CD14-positive monocyte (primary cell): ENCODE measurements around the gene EVC. TPM values are rescaled to one million over a fixed set of nuclear protein-coding genes. Genes with fewer than 3 reads are reported as not detected.
A peak's percentile ranks its signal among the peaks of the same experiment; 100 is the strongest.

Source experiments
- DNase-seq, 3 donors: peaks; one replicate each; pipeline ENCODE4 v3.0.0-alpha.2; 2011 to 2022
- H2AFZ ChIP-seq: 2 replicates; pipeline ENCODE4 v1.6.0; 2012; ENCODE audit warnings: mild to moderate bottlenecking, low read depth, low read length, inconsistent platforms; ENCODE audit not compliant: insufficient read depth, poor library complexity, severe bottlenecking
- H3K27ac ChIP-seq, 2 donors: 1 replicate in 1 of 2; 2 replicates in 1 of 2; pipeline ENCODE4 v1.5.1; 2012 to 2013; ENCODE audit warnings: low read length in 2 of 2, control low read depth in 1 of 2, inconsistent platforms in 1 of 2, low read depth in 1 of 2, mild to moderate bottlenecking in 1 of 2
- H3K27me3 ChIP-seq, 2 donors: one replicate each; pipeline versions ENCODE4 v1.6.0 to v1.6.1; 2011 to 2013; ENCODE audit warnings: low read length in 2 of 2; ENCODE audit not compliant: control insufficient read depth in 2 of 2, insufficient read depth in 2 of 2
- H3K36me3 ChIP-seq, 2 donors: replicated peaks in 1 of 2; 1 replicate in 1 of 2; 2 replicates in 1 of 2; pipeline versions ENCODE4 v1.5.1 to v1.6.1; 2012 to 2013; ENCODE audit warnings: low read length in 2 of 2, control low read depth in 1 of 2, inconsistent platforms in 1 of 2, mild to moderate bottlenecking in 1 of 2; ENCODE audit not compliant: insufficient read depth in 2 of 2, control insufficient read depth in 1 of 2
- H3K4me1 ChIP-seq, 2 donors: 1 replicate in 1 of 2; 2 replicates in 1 of 2; pipeline versions ENCODE4 v1.5.1 to v1.6.1; 2012 to 2013; ENCODE audit warnings: low read length in 2 of 2, control low read depth in 1 of 2, inconsistent platforms in 1 of 2, mild to moderate bottlenecking in 1 of 2, moderate library complexity in 1 of 2; ENCODE audit not compliant: insufficient read depth in 2 of 2, control insufficient read depth in 1 of 2
- H3K4me2 ChIP-seq: replicated peaks from 2 replicates; pipeline ENCODE3; 2012; ENCODE audit warnings: low read length, moderate library complexity, mild to moderate bottlenecking; ENCODE audit not compliant: poor library complexity, severe bottlenecking; ENCODE audit errors: extremely low read depth
- H3K4me3 ChIP-seq, 3 experiments: fragments of 200-600 bp in 1 of 3; sonication (generic) in 1 of 3; replicated peaks in 1 of 3; 1 replicate in 2 of 3; 2 replicates in 1 of 3; pipeline ENCODE4 v1.5.1; 2011 to 2013; ENCODE audit warnings: low read length in 3 of 3, mild to moderate bottlenecking in 3 of 3, control low read depth in 2 of 3, low read depth in 2 of 3, inconsistent platforms in 1 of 3, moderate library complexity in 1 of 3
- H3K79me2 ChIP-seq: 2 replicates; pipeline ENCODE4 v1.6.0; 2012; ENCODE audit warnings: mild to moderate bottlenecking, control low read depth, inconsistent platforms, low read length, moderate library complexity; ENCODE audit not compliant: insufficient read depth
- H3K9ac ChIP-seq: 2 replicates; pipeline ENCODE4 v1.6.0; 2017; ENCODE audit warnings: low read length, mild to moderate bottlenecking; ENCODE audit not compliant: insufficient read depth, poor library complexity, severe bottlenecking
- H3K9me3 ChIP-seq, 2 donors: replicated peaks in 1 of 2; 1 replicate in 1 of 2; 2 replicates in 1 of 2; pipeline versions ENCODE4 v1.5.1 to v1.6.1; 2012 to 2013; ENCODE audit warnings: low read length in 2 of 2, control low read depth in 1 of 2; ENCODE audit not compliant: control insufficient read depth in 1 of 2, insufficient read depth in 1 of 2
- H4K20me1 ChIP-seq: 2 replicates; pipeline ENCODE4 v1.6.0; 2012; ENCODE audit warnings: mild to moderate bottlenecking, low read length, control low read depth, moderate library complexity; ENCODE audit not compliant: insufficient read depth
- H3K27ac Mint-ChIP-seq, 7 donors: one replicate each; pipeline ENCODE4 v1.8.0; 2020; ENCODE audit warnings: mild to moderate bottlenecking in 7 of 7, mixed read lengths in 7 of 7, moderate library complexity in 6 of 7, inconsistent platforms in 2 of 7
- H3K27me3 Mint-ChIP-seq, 3 donors: one replicate each; pipeline ENCODE4 v1.8.0; 2021 to 2022; ENCODE audit warnings: low read depth in 3 of 3, mild to moderate bottlenecking in 3 of 3, mixed read lengths in 3 of 3, moderate library complexity in 3 of 3, inconsistent platforms in 1 of 3
- H3K36me3 Mint-ChIP-seq, 2 donors: one replicate each; pipeline ENCODE4 v1.8.0; 2020; ENCODE audit warnings: mixed read lengths in 2 of 2, inconsistent platforms in 1 of 2, mild to moderate bottlenecking in 1 of 2
- H3K4me1 Mint-ChIP-seq: one replicate; pipeline ENCODE4 v1.8.0; 2020; ENCODE audit warnings: mild to moderate bottlenecking, mixed read lengths
- H3K4me3 Mint-ChIP-seq, 2 donors: one replicate each; pipeline ENCODE4 v1.8.0; 2020; ENCODE audit warnings: mild to moderate bottlenecking in 2 of 2, mixed read lengths in 2 of 2, moderate library complexity in 1 of 2
- H3K9me3 Mint-ChIP-seq, 7 donors: one replicate each; pipeline ENCODE4 v1.8.0; 2020 to 2022; ENCODE audit warnings: mixed read lengths in 7 of 7, mild to moderate bottlenecking in 6 of 7, moderate library complexity in 6 of 7, inconsistent platforms in 2 of 7
- WGBS: methylation state at CpG from one replicate; pipeline ENCODE4 v1.1.5; 2013; ENCODE audit warnings: missing lambda C conversion rate; ENCODE audit not compliant: insufficient coverage; 5-methylcytosine and 5-hydroxymethylcytosine counted together
- intact Hi-C, 2 donors: fragments of 100-400 bp; cut with micrococcal nuclease; formaldehyde crosslinking; loops; one replicate each; pipeline versions ENCODE4 v1.15.0 to v1.15.1; 2023
- polyA plus RNA-seq, 3 donors: library from polyadenylated mRNA; depleted of rRNA in 1 of 3; unstranded in 2 of 3; stranded (reverse) in 1 of 3; fragments of 300-500 nt in 2 of 3; fragments of >200 nt in 1 of 3; fragmentation: Illumina TruSeq in 2 of 3; gene quantifications; 1 replicate in 2 of 3; 2 replicates in 1 of 3; pipeline ENCODE4 v1.2.3, GENCODE V29; 2012 to 2021
- TF ChIP-seq, protein P1 (sequence below): fragments of 200-600 bp; IDR thresholded peaks from one replicate; pipeline ENCODE4 v1.8.0; 2022; ENCODE audit warnings: antibody characterized with exemption, mild to moderate bottlenecking

The EVC gene
- polyA plus RNA-seq, 3 donors: 0.36 TPM; not detected in 2

DNA sequence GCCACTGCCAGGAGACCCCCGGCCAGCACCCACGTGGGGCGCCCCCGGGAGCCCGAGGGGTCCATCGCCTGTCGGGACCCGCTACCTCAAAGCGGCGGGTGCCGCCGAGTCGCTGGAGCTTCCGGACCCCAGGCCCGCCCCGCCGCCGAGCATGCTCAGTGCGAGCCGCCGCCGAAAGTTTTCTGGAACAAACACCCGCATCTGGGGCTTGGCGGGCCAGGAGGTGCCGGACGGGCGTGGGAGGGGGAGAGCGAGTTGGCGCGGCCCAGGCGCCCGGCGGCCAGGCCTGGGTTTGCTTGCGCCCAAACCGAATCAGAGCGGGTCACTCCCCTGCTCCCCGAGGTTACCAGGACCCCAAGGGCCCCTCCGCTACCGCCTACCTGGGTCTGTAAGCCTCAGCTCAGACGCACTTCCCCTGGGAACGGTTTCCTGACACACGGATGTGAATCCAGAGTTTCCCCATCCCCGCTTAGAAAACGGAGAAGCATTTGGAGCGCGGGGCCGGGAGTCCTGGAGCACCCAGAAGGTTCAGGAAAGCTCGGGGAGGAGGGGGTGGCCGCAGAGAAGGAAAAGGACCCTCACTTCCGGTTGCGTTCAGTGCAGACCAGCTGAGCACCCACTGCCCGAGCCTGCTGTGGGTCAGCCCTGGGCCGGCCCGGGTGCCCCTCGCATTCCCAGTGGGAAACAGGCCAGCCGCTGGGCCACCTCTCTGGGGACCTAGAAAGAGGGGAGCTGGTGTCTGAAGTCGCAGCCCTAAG lies 2.4 kb upstream of the EVC start, which contains the start of gene EVC2:
EVC2 (minus strand) TSS at position 111 of the 758 bp plus-strand sequence; CDS start at position 65, 46 bp downstream.
- peak within 1 kb of the TSS; percentile 75 for H2AFZ ChIP-seq
- peaks cover 26 to 52% of the 10 kb centered on the region in 2 donors for H3K27me3 ChIP-seq
- H3K9me3 Mint-ChIP-seq: peaks cover 0 to 18% (median 8%) of the 10 kb centered on the region in 7 donors
- H3K27me3 Mint-ChIP-seq: peaks cover 51 to 66% (median 55%) of the 10 kb centered on the region in 3 donors
- peaks cover 0 to 2% of the 10 kb centered on the region in 2 donors for H3K36me3 Mint-ChIP-seq
- H3K4me1 Mint-ChIP-seq: peaks cover 22% of the 10 kb centered on the region
- H3K27ac ChIP-seq: no peak within 1 kb of the TSS
- H3K9me3 ChIP-seq: peaks cover 0 to 5% of the 10 kb centered on the region in 2 donors
- H3K4me1 ChIP-seq: peaks cover 13 to 29% of the 10 kb centered on the region in 2 donors
- H3K9ac ChIP-seq: peak within 1 kb of the TSS; percentile 59
- H4K20me1 ChIP-seq: no peaks in the 10 kb centered on the region
- H3K4me3 Mint-ChIP-seq: peak within 1 kb of the TSS; percentile 37 to 82
- no peaks in the 10 kb centered on the region for H3K79me2 ChIP-seq
- H3K27ac Mint-ChIP-seq: no peak within 1 kb of the TSS
- 15% methylated on average over 53 of the region's 57 CpGs for WGBS
- peak within 1 kb of the TSS; percentile 60 for H3K4me2 ChIP-seq
- H3K4me3 ChIP-seq: peak within 1 kb of the TSS; percentile 30 to 69 (median 32)
- TF ChIP-seq, protein P1, sequence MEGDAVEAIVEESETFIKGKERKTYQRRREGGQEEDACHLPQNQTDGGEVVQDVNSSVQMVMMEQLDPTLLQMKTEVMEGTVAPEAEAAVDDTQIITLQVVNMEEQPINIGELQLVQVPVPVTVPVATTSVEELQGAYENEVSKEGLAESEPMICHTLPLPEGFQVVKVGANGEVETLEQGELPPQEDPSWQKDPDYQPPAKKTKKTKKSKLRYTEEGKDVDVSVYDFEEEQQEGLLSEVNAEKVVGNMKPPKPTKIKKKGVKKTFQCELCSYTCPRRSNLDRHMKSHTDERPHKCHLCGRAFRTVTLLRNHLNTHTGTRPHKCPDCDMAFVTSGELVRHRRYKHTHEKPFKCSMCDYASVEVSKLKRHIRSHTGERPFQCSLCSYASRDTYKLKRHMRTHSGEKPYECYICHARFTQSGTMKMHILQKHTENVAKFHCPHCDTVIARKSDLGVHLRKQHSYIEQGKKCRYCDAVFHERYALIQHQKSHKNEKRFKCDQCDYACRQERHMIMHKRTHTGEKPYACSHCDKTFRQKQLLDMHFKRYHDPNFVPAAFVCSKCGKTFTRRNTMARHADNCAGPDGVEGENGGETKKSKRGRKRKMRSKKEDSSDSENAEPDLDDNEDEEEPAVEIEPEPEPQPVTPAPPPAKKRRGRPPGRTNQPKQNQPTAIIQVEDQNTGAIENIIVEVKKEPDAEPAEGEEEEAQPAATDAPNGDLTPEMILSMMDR: no peak
- no peak for DNase-seq
- no peaks in the 10 kb centered on the region for H3K36me3 ChIP-seq
- intact Hi-C loops: no loop called here

GRCh38 chr4:5709207-5709575 lies 1.8 kb upstream of the EVC start:
- H3K9me3 Mint-ChIP-seq: peaks cover 0 to 18% (median 6%) of the 10 kb centered on the region in 7 donors
- peak overlapping the region in 1 of 2 donors; percentile 69 for H3K4me3 Mint-ChIP-seq
- Histone ChIP-seq H3K27me3 (peaks cover 26 to 52% of the 10 kb centered on the region in 2 donors), H3K4me1 (peaks cover 13 to 29% of the 10 kb centered on the region in 2 donors), H2AFZ (no peak overlapping the region), H4K20me1 (no peaks in the 10 kb centered on the region), H3K9me3 (peaks cover 0 to 5% of the 10 kb centered on the region in 2 donors), H3K27ac (no peak overlapping the region), H3K4me3 (no peak overlapping the region), H3K9ac (no peak overlapping the region), H3K79me2 (no peaks in the 10 kb centered on the region), H3K36me3 (no peaks in the 10 kb centered on the region), H3K4me2 (no peak overlapping the region)
- peaks cover 48 to 69% (median 57%) of the 10 kb centered on the region in 3 donors for H3K27me3 Mint-ChIP-seq
- 80% methylated on average over 6 of the region's 8 CpGs for WGBS
- H3K36me3 Mint-ChIP-seq: peaks cover 0 to 2% of the 10 kb centered on the region in 2 donors
- no peak overlapping the region for H3K27ac Mint-ChIP-seq
- intact Hi-C loops: no loop called here
- peaks cover 22% of the 10 kb centered on the region for H3K4me1 Mint-ChIP-seq
- no peak for DNase-seq
- TF ChIP-seq, protein P1: no peak
